HG03457 (cell line): ENCODE measurements around the gene CSNK1G3.

Source experiments
- ATAC-seq: cut with Tn5 transposase; IDR thresholded peaks from one replicate; pipeline ENCODE4 v1.9.1; 2021; ENCODE audit warnings: moderate number of reproducible peaks; ENCODE audit not compliant: unreplicated experiment

The CSNK1G3 gene

DNA sequence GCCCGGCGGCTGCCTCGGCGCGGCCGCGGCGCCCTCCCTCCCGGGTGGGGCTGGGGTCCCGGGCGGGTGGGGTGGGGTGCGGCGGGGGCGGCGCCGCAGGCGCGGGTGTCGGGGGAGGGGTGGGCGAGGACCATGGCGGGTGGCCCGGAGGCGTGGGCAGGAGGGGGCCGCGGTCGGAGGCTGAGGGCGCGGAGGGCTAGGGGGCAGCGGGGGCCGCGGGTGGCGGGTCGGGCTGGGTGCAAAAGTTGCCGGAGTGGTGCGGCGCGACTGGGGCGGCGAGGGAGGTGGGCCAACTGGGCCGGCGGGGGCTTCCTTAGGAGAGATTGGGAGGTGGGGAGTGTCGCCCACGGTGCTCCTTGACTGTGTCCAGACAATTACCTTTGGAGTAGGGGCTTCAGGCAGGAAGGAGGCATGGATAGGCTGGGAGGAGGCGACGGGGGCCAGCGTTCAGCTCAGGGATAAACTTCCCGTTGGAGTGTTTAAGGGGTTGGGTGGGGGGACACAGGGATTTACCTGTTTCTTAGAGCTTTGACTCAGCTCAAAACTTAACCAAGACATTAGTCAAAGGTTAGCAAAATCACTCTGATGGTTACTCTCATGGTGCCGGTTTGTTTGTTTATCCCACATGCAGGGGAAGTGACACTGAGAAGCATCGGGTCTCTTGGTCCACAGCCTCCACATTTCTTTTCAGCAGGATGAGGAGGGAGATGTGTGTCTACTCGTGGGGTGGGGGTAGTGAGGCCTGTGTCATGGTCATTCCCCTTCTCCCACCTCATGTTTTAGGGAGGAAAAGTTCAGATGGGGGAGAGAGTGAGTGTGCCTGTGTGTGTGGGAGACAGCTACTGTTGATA is 859 bp downstream of the CSNK1G3 start:
- peak; percentile 2 for ATAC-seq

- ATAC-seq: no peak
These were observed 2.8 kb downstream of the CSNK1G3 start for GRCh38 chr5:123514615-123515355.

DNA sequence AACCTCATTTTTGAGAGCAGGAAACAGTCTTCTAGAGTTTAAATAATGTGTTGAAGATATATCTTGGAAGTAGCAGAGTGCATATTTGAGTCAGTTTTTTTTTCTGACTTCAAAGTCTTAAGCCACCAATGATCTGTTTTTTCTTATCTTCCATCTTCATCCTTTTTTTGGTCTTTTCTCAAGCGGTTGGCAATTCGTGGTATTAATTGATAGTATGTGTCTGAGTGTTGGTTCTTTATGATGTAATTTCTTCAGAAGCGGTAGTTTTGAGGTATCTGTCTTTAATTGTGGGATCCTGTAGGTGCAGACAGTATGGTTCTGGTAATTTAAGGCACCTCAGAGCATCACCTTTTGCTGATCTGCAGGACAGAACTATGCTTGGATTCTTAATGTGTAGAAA is 3.9 kb downstream of the CSNK1G3 start:
- no peak for ATAC-seq

- no peak for ATAC-seq
These were observed 5.5 kb downstream of the CSNK1G3 start for GRCh38 chr5:123517476-123517875.

DNA sequence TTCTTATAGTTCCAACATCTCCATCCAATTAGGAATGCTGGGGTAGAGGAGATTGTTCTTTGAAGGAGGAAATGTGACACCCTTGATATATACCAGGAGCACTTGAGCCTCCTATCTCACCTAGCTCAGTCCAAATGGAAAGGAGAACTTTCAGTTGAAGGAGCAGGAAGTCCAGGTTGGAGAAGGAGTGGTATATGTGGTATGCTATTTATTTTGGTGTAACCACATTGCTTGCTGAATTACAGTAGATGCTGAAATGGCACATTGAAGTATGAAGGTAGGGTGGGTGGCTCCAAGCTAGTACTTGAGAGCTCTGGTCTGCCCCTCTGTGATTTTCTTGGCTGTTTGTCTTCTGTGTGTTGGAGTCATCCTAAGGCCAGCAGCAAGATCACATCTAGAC is 6.1 kb downstream of the CSNK1G3 start:
- no peak for ATAC-seq

GRCh38 chr5:123520677-123521247 is 8.8 kb downstream of the CSNK1G3 start:
- ATAC-seq: peak; percentile 44

DNA sequence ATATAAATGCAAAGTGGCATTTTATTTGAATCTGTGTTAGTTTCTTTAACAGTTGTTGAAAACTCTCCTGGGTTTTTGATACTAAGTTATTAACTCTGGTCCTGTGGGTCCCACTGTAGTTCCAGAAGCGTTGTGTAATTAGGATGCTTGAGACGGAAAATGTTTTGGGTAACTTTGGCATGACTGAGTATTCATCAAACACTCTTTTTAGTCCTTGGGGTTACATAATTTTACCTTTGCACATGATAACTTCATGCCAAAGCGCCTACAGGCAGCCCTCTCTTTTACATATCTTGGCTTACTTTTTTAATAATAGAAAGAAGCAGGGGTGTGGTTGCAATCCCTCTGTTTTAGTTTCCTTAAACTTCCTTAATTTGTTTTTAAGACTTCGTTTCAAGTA is 12.2 kb downstream of the CSNK1G3 start:
- ATAC-seq: no peak

DNA sequence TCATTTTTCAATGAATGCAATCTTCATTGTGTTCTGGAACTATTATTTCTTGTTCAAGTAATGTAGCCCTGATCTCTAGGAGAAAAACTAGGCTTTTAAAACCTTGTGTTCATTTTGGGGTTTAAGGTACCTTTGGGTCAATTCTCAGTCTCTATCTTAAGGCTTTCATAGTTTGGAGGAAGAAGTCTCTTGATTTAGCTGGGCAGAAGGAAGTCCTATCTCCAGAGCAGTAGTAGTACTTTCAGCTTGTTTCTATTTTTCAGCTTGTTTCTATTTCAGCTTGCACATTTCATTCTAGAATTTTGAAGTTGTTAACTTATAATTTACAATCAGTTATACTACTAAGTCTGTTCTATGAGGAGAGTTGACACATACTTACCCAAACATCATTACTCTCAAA is 15.2 kb downstream of the CSNK1G3 start:
- no peak for ATAC-seq

DNA sequence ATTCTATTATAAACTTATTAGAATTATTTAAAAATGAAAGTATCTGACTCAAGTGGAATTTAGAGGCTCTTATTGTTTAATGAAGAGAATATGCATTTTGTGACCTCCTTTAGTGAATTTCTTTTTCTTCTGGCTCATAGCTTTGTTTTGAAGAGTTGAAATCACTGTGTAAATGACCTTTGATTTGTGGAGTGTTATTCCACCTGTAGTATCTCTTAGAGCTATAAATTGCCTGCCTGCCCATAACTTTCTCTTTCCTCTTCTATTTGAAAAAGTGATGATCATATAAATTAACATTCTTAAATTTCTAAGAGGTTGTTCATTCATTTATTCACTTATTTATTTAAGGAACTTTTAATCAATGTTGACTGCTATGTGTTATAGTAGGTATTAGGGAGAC is 16.1 kb downstream of the CSNK1G3 start:
- ATAC-seq: no peak

DNA sequence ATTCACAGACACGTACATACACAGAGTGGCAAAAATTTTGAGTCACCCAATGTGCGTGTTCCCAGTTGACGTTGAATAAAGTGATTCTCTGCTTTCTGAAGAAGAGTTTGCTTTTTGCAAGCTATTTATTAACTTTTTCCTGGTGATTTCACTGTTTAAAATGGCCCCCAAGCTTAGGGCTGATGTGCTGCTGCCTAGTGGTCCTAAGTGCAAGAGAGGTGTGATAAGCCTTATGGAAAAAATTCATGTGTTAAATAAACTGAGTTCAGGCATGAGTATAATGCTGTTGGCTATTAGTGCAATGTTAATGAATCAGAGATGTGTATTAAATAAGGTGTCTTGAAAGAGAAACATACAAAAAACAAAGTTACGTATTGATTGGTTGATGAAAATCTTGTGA is 16.9 kb downstream of the CSNK1G3 start:
- no peak for ATAC-seq

DNA sequence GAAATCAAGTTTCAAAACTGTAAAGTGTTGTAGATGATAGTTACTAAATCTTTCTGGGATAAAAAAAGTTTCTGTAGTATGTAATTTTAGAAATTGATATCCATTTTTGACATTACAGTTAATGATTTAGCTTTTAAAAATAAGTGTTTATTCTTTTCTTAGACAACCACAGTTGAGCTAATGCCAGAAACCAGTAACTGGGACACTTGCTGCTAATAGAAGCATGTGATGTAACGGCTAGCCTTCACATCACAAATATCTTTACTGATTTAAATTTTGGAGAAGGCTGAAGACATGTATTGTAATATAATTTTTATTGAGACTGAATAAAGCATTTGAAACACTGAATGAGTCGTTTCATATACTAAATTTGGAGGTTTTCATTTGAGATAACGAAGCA is 18.8 kb downstream of the CSNK1G3 start:
- no peak for ATAC-seq

DNA sequence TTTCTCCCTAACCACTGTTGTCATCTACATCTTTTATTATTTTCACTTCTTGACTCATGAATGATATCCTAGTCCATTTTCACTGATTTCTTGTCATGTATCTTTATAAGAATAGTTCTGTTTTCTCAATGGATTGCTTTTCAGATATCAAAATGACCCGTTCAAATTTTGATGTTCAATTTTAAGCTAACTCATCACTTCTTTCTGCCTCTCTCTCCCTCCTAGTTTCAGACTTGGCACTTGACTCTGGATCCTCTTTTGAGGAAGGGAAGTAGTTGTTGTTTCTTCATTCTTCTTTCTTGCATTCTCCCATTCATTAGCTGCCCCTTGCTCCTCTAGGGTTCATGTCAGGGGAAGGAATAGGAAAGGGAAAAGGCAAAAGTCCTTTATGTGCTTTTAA is 23.7 kb downstream of the CSNK1G3 start:
- ATAC-seq: no peak

- no peak for ATAC-seq
These were observed 25.3 kb downstream of the CSNK1G3 start for GRCh38 chr5:123537256-123537655.

DNA sequence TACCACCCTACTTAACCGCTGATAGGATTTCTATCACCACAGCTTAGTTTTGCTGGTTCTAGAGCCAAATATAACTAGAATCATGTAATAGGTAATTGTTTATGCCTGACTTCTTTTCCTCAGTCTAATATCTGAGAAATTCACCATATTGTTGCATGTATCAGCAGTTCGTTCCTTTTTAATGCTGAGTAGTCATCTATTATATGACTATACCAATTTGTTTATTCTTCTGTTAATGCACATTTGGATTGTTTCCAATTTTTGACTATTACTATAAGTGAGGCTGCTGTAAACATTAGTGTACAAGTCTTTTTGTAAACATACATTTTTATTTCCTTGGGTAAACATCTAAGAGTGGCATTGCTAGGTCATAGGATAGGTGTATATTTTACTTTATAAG is 25.9 kb downstream of the CSNK1G3 start:
- ATAC-seq: no peak

DNA sequence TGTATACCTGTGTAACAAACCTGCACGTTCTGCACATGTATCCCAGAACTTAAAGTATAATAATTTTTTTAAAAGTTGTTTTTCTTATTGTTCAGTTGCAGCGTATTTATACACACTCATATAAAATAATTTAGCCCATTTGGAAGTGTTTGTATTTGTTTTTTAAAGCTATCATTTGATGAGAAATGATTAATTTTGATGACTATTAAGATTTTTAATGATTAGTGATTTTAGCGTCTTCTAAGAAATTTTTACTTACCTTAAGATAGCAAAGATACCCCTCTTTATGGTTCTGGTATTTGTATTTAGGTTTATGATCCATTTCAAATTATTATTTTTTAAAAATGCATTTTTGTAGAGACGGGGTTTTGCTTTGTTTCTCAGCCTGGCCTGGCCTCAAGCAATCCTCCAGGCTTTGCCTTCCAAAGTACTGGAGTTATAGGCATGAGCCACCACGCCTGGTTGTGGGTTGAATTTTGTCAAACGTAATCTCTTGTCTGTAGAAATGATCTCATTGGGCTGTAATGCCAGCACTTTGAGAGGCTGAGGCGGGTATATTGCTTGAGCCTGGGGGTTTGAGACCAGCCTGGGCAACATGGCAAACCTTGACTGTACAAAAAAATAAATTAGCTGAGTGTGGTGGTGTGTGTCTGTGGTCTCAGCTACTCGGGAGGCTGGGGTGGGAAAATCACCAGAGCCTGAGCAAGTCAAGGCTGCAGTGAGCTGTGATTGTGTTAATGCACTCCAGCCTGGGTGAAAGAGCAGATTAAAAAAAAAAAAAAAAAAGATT is 26.9 kb downstream of the CSNK1G3 start:
- ATAC-seq: no peak

GRCh38 chr5:123540534-123540933 is 28.6 kb downstream of the CSNK1G3 start:
- no peak for ATAC-seq

GRCh38 chr5:123543438-123543837 is 31.5 kb downstream of the CSNK1G3 start:
- no peak for ATAC-seq

- ATAC-seq: no peak
These were observed 33.5 kb downstream of the CSNK1G3 start for GRCh38 chr5:123545506-123545905.

DNA sequence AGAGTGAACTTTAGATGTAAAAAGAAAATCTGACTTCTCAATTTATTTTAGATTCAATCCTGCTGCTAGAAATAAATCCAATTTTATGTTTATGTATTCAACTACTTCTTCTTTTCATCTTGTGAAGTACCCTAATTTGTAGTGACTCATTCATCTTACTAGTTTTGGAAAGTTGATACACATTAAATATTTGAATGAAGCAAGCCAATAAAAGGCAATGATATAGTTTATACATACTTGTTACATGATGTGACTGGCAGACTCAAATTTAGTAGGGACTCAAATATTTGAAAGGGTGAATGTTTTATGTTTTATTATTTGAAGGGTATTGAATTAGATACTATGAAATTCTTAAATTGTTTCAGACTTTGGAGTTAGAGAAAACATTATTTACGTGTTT is 34.7 kb downstream of the CSNK1G3 start:
- no peak for ATAC-seq

- ATAC-seq: peak; percentile 99
These were observed 37.4 kb downstream of the CSNK1G3 start for GRCh38 chr5:123549256-123549904.

DNA sequence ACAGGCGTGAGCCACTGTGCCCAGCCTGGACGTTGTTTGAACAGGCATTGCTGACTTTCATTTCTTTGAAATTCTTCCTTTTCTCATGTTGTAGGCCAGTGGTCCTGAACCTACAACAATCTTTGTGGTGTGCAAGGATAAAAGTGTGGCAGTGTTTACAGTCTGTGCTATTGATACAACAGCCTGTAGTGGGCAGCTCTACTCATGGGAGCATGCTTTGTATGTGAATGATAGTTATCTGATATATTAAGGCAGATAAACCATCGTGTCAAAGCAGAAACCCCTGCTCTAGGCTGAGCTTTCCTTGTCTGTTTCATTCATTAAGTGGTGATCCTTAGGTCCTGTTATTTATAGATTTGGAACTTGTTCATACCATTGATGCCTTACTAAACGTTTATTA is 42.6 kb downstream of the CSNK1G3 start:
- no peak for ATAC-seq
